H9 (cell line): ENCODE data around the gene HS6ST1. TPM values are rescaled to one million over a fixed set of nuclear protein-coding genes. Genes with fewer than 3 reads are reported as not detected.

ENCODE experiments used
- DNase-seq: peaks from one replicate; pipeline ENCODE4 v3.0.0-alpha.2; 2017
- H2AFZ ChIP-seq: one replicate; pipeline ENCODE4 v1.6.1; 2013; ENCODE audit warnings: mild to moderate bottlenecking, low read length, control low read depth, moderate library complexity
- H2AK5ac ChIP-seq: 2 replicates; pipeline ENCODE4 v1.6.1; 2013; ENCODE audit warnings: low read length, control low read depth, mixed read lengths; ENCODE audit not compliant: insufficient read length
- H2BK120ac ChIP-seq: one replicate; pipeline ENCODE4 v1.6.1; 2013; ENCODE audit warnings: low read depth, mild to moderate bottlenecking, low read length, control low read depth, inconsistent platforms; ENCODE audit not compliant: poor library complexity, severe bottlenecking
- H2BK12ac ChIP-seq: 2 replicates; pipeline ENCODE4 v1.6.1; 2013; ENCODE audit warnings: low read length, control low read depth, mixed read lengths, low read depth; ENCODE audit not compliant: insufficient read length
- H2BK15ac ChIP-seq: 2 replicates; pipeline ENCODE4 v1.6.1; 2013; ENCODE audit warnings: low read depth, low read length, control low read depth
- H2BK20ac ChIP-seq: one replicate; pipeline ENCODE4 v1.6.1; 2013; ENCODE audit warnings: low read depth, mild to moderate bottlenecking, low read length, control low read depth, inconsistent platforms; ENCODE audit not compliant: poor library complexity, severe bottlenecking
- H2BK5ac ChIP-seq: 2 replicates; pipeline ENCODE4 v1.6.1; 2013; ENCODE audit warnings: low read length, control low read depth, mixed read lengths; ENCODE audit not compliant: insufficient read length
- H3K14ac ChIP-seq: 2 replicates; pipeline ENCODE4 v1.6.1; 2013; ENCODE audit warnings: low read length, control low read depth; ENCODE audit not compliant: insufficient read depth
- H3K18ac ChIP-seq: 2 replicates; pipeline ENCODE4 v1.6.1; 2013; ENCODE audit warnings: low read depth, mild to moderate bottlenecking, mixed read lengths, low read length, control low read depth; ENCODE audit not compliant: insufficient read length
- H3K23ac ChIP-seq: 2 replicates; pipeline ENCODE4 v1.6.1; 2013; ENCODE audit warnings: low read length, control low read depth, mixed read lengths, low read depth; ENCODE audit not compliant: insufficient read length
- H3K23me2 ChIP-seq: 2 replicates; pipeline ENCODE4 v1.6.1; 2013; ENCODE audit warnings: low read depth, mild to moderate bottlenecking, mixed read lengths, low read length, control low read depth; ENCODE audit not compliant: insufficient read length, poor library complexity, severe bottlenecking
- H3K27ac ChIP-seq: 2 replicates; pipeline ENCODE4 v1.5.1; 2013; ENCODE audit warnings: low read length, control low read depth, mixed read lengths, low read depth; ENCODE audit not compliant: insufficient read length
- H3K27me3 ChIP-seq: 2 replicates; pipeline ENCODE4 v1.6.1; 2013; ENCODE audit warnings: low read length, control low read depth, inconsistent platforms; ENCODE audit not compliant: insufficient read depth
- H3K4ac ChIP-seq: 2 replicates; pipeline ENCODE4 v1.6.1; 2013; ENCODE audit warnings: low read depth, mild to moderate bottlenecking, control low read depth, inconsistent platforms, low read length, moderate library complexity
- H3K4me1 ChIP-seq: 2 replicates; pipeline ENCODE4 v1.6.1; 2013; ENCODE audit warnings: low read length, control low read depth, inconsistent platforms; ENCODE audit not compliant: insufficient read depth
- H3K4me2 ChIP-seq: 2 replicates; pipeline ENCODE4 v1.6.1; 2013; ENCODE audit warnings: low read length, control low read depth, mixed read lengths; ENCODE audit not compliant: insufficient read length, insufficient read depth
- H3K56ac ChIP-seq: 2 replicates; pipeline ENCODE4 v1.6.1; 2013; ENCODE audit warnings: low read depth, mild to moderate bottlenecking, mixed read lengths, low read length, control low read depth; ENCODE audit not compliant: insufficient read length
- H3K79me1 ChIP-seq: 2 replicates; pipeline ENCODE4 v1.6.1; 2013; ENCODE audit warnings: low read depth, mild to moderate bottlenecking, moderate library complexity, low read length, control low read depth, inconsistent platforms; ENCODE audit not compliant: insufficient read depth, poor library complexity, severe bottlenecking
- H3K79me2 ChIP-seq: 2 replicates; pipeline ENCODE4 v1.6.1; 2013; ENCODE audit warnings: low read length, control low read depth, inconsistent platforms; ENCODE audit not compliant: insufficient read depth
- H3K9ac ChIP-seq: 2 replicates; pipeline ENCODE4 v1.6.1; 2013; ENCODE audit warnings: low read length, control low read depth, mixed read lengths; ENCODE audit not compliant: insufficient read length; ENCODE audit errors: extremely low read depth
- H3K9me3 ChIP-seq: one replicate; pipeline ENCODE4 v1.6.1; 2013; ENCODE audit warnings: low read depth, low read length, inconsistent platforms; ENCODE audit not compliant: control insufficient read depth
- H3T11ph ChIP-seq: one replicate; pipeline ENCODE4 v1.6.1; 2013; ENCODE audit warnings: mild to moderate bottlenecking, low read length, control low read depth, inconsistent platforms
- H4K20me1 ChIP-seq: one replicate; pipeline ENCODE4 v1.6.1; 2013; ENCODE audit not compliant: control insufficient read depth, insufficient read length, insufficient read depth
- H4K5ac ChIP-seq: 2 replicates; pipeline ENCODE4 v1.6.1; 2013; ENCODE audit warnings: low read depth, mild to moderate bottlenecking, mixed read lengths, low read length, control low read depth; ENCODE audit not compliant: insufficient read length
- H4K8ac ChIP-seq: replicated peaks from 2 replicates; pipeline ENCODE4 v1.6.1; 2013; ENCODE audit warnings: low read length, control low read depth, mixed read lengths, low read depth; ENCODE audit not compliant: insufficient read length
- H4K91ac ChIP-seq: 2 replicates; pipeline ENCODE4 v1.6.1; 2013; ENCODE audit warnings: low read depth, mild to moderate bottlenecking, moderate library complexity, mixed read lengths, low read length, control low read depth; ENCODE audit not compliant: insufficient read length
- H3K27ac Mint-ChIP-seq, 3 experiments: 2 replicates in 2 of 3; 3 replicates in 1 of 3; pipeline ENCODE4 v1.8.0; 2020 to 2021; ENCODE audit warnings: mixed read lengths in 3 of 3, mild to moderate bottlenecking in 1 of 3, moderate library complexity in 1 of 3
- H3K27me3 Mint-ChIP-seq: 2 replicates; pipeline ENCODE4 v1.8.0; 2021; ENCODE audit warnings: low read depth, mild to moderate bottlenecking, moderate library complexity, mixed read lengths
- H3K36me3 Mint-ChIP-seq, 3 experiments: 2 replicates in 2 of 3; 3 replicates in 1 of 3; pipeline ENCODE4 v1.8.0; 2020 to 2021; ENCODE audit warnings: low read depth in 3 of 3, mixed read lengths in 3 of 3; ENCODE audit not compliant: insufficient read depth in 1 of 3
- H3K4me1 Mint-ChIP-seq, 2 experiments: 2 replicates each; pipeline ENCODE4 v1.8.0; 2020; ENCODE audit warnings: mixed read lengths in 2 of 2
- H3K4me3 Mint-ChIP-seq, 2 experiments: 2 replicates in 1 of 2; 3 replicates in 1 of 2; pipeline ENCODE4 v1.8.0; 2020 to 2021; ENCODE audit warnings: mild to moderate bottlenecking in 2 of 2, mixed read lengths in 2 of 2, moderate library complexity in 1 of 2
- H3K9me3 Mint-ChIP-seq, 2 experiments: 2 replicates in 1 of 2; 3 replicates in 1 of 2; pipeline ENCODE4 v1.8.0; 2020; ENCODE audit warnings: mild to moderate bottlenecking in 2 of 2, mixed read lengths in 2 of 2, moderate library complexity in 1 of 2
- CTCF ChIP-seq: fragments of 200-600 bp; sonication (generic); conservative IDR thresholded peaks from 3 replicates; pipeline ENCODE4 v1.8.0; 2021; ENCODE audit warnings: antibody characterized with exemption, mild to moderate bottlenecking
- WGBS: extraction: QIAGEN DNeasy Blood & Tissue Kit; methylation state at CpG from one replicate; pipeline ENCODE4 v1.1.7; 2013; ENCODE audit warnings: missing lambda C conversion rate, low lambda C conversion rate, mixed read lengths; ENCODE audit not compliant: insufficient read length; ENCODE audit errors: extremely low coverage; 5-methylcytosine and 5-hydroxymethylcytosine counted together
- total RNA-seq: library from RNA; stranded (reverse); gene quantifications from 2 replicates; pipeline ENCODE4 v1.2.1, GENCODE V29; 2021

HS6ST1 gene
- total RNA-seq, 1 experiment from 2014 or later, result 60.2 TPM

GRCh38 chr2:128271597-128271910 lies 47.1 kb downstream of the HS6ST1 start:
- Mint-ChIP-seq H3K9me3 (peaks cover 0 to 7% of the 10 kb centered on the region in 2 experiments; a peak in 1 of 5 replicates), H3K27me3 (no peaks in the 10 kb centered on the region), H3K4me1 (0 out of 4 replicates have a peak, but pooled peaks cover 0 to 2% of the 10 kb centered on the region in 2 experiments), H3K4me3 (no peak overlapping the region), H3K36me3 (peaks cover 17 to 43% (median 34%) of the 10 kb centered on the region in 3 experiments), H3K27ac (peak overlapping the region in 1 of 3 experiments; percentile 76; a peak in 1 of 7 replicates)
- H2BK15ac ChIP-seq, result no peak overlapping the region
- no peak for TF ChIP-seq CTCF
- no peak overlapping the region for H3K27ac ChIP-seq
- H3K9ac ChIP-seq, result no peak overlapping the region
- H4K91ac ChIP-seq, result no peak overlapping the region
- no peak overlapping the region for H3K56ac ChIP-seq
- no peaks in the 10 kb centered on the region for H3K27me3 ChIP-seq
- no peak overlapping the region for H2AK5ac ChIP-seq
- H3T11ph ChIP-seq, result no peak overlapping the region
- H3K79me1 ChIP-seq, result no peaks in the 10 kb centered on the region
- H2BK5ac ChIP-seq, result no peak overlapping the region
- no peak overlapping the region for H2BK12ac ChIP-seq
- no peak overlapping the region for H3K4ac ChIP-seq
- no peak overlapping the region for H2BK20ac ChIP-seq
- no peak overlapping the region for H2AFZ ChIP-seq
- no peaks in the 10 kb centered on the region for H4K20me1 ChIP-seq
- H3K18ac ChIP-seq, result no peak overlapping the region
- WGBS, result no CpG with 5 or more reads among the region's 12 CpGs
- H3K4me2 ChIP-seq, result no peak overlapping the region
- H3K79me2 ChIP-seq, result peaks cover 2% of the 10 kb centered on the region; the same call in 1 of the 2 replicates
- peak; percentile 24 for DNase-seq
- H3K4me1 ChIP-seq, result no peaks in the 10 kb centered on the region
- H3K14ac ChIP-seq, result no peak overlapping the region; the same call in 1 of the 2 replicates
- H3K9me3 ChIP-seq, result no peaks in the 10 kb centered on the region
- H2BK120ac ChIP-seq, result no peak overlapping the region
- no peak overlapping the region for H3K23ac ChIP-seq
- no peaks in the 10 kb centered on the region for H3K23me2 ChIP-seq
- H4K8ac ChIP-seq, result no peak overlapping the region
- H4K5ac ChIP-seq, result no peak overlapping the region
